B cell (primary cell): Measurements from ENCODE around the gene ARL11. TPM values are rescaled to one million over a fixed set of nuclear protein-coding genes. Genes with fewer than 3 reads are reported as not detected.

Source experiments
- ATAC-seq: fragments of 200-7000 bp; cut with Tn5 transposase; one replicate; pipeline ENCODE4 v1.10.0; 2021; ENCODE audit warnings: low read depth, mild to moderate bottlenecking, moderate number of reproducible peaks, moderate library complexity
- CTCF ChIA-PET: fragments of 350-600 bp; sonication (Branson Sonifier 250); formaldehyde crosslinking; loops from one replicate; lab custom pipeline; 2021; ENCODE audit warnings: antibody characterized with exemption, inconsistent platforms; lab: Charles Lee
- POLR2A ChIA-PET: fragments of 350-600 bp; sonication (Branson Sonifier 250); formaldehyde crosslinking; loops from one replicate; lab custom pipeline; 2021; ENCODE audit warnings: antibody characterized with exemption; lab: Charles Lee
- DNase-seq: peaks from one replicate; pipeline ENCODE4 v3.0.0; 2013
- H2AFZ ChIP-seq: 2 replicates; pipeline ENCODE4 v1.6.1; 2012; ENCODE audit warnings: mild to moderate bottlenecking, low read depth, low read length; ENCODE audit not compliant: insufficient read depth, poor library complexity, severe bottlenecking
- H3K27ac ChIP-seq, 2 donors: 1 replicate in 1 of 2; 2 replicates in 1 of 2; pipeline ENCODE4 v1.5.1; 2012 to 2013; ENCODE audit warnings: low read length in 2 of 2, mild to moderate bottlenecking in 2 of 2, moderate library complexity in 1 of 2
- H3K27me3 ChIP-seq, 4 experiments: fragments of 200-600 bp in 1 of 4; sonication (generic) in 1 of 4; replicated peaks in 1 of 4; 1 replicate in 2 of 4; 2 replicates in 2 of 4; pipeline versions ENCODE4 v1.6.1 to v1.7.0; 2013 to 2016; ENCODE audit warnings: low read length in 3 of 4, mild to moderate bottlenecking in 2 of 4, mixed read lengths in 1 of 4, moderate library complexity in 1 of 4; ENCODE audit not compliant: insufficient read depth in 4 of 4, control insufficient read depth in 3 of 4; ENCODE audit errors: control extremely low read depth in 1 of 4
- H3K36me3 ChIP-seq, 2 experiments: replicated peaks in 1 of 2; 1 replicate in 1 of 2; 2 replicates in 1 of 2; pipeline versions ENCODE4 v1.6.1 to v1.7.1; 2013; ENCODE audit warnings: low read length in 1 of 2; ENCODE audit not compliant: insufficient read depth in 2 of 2, control insufficient read depth in 1 of 2; ENCODE audit errors: control extremely low read depth in 1 of 2, extremely low read depth in 1 of 2
- H3K4me1 ChIP-seq, 2 donors: fragments of 200-600 bp in 1 of 2; sonication (generic) in 1 of 2; 1 replicate in 1 of 2; 2 replicates in 1 of 2; pipeline versions ENCODE4 v1.5.1 to v1.6.1; 2013 to 2017; ENCODE audit warnings: low read length in 2 of 2; ENCODE audit not compliant: control insufficient read depth in 2 of 2, insufficient read depth in 2 of 2
- H3K4me2 ChIP-seq: replicated peaks from 2 replicates; pipeline ENCODE3; 2012; ENCODE audit warnings: mild to moderate bottlenecking, low read depth, low read length; ENCODE audit not compliant: poor library complexity, severe bottlenecking
- H3K4me3 ChIP-seq, 5 experiments: fragments of 200-600 bp in 1 of 5; sonication (generic) in 1 of 5; 1 replicate in 3 of 5; 2 replicates in 2 of 5; pipeline versions ENCODE4 v1.5.1 to v1.7.0; 2011 to 2016; ENCODE audit warnings: low read length in 4 of 5, mild to moderate bottlenecking in 4 of 5, low read depth in 2 of 5, control low read depth in 1 of 5, moderate library complexity in 1 of 5; ENCODE audit not compliant: insufficient read depth in 1 of 5; ENCODE audit errors: control extremely low read depth in 1 of 5, extremely low read depth in 1 of 5
- H3K79me2 ChIP-seq: fragments of 200-600 bp; sonication (generic); one replicate; pipeline ENCODE4 v1.6.0; 2016; ENCODE audit warnings: low read length; ENCODE audit not compliant: control insufficient read depth, insufficient read depth
- H3K9ac ChIP-seq: fragments of 200-600 bp; sonication (generic); 2 replicates; pipeline ENCODE4 v1.6.1; 2017; ENCODE audit warnings: mild to moderate bottlenecking, low read length, moderate library complexity
- H3K9me3 ChIP-seq, 3 donors: one replicate each; pipeline versions ENCODE4 v1.6.1 to v1.7.1; 2013; ENCODE audit warnings: low read length in 2 of 3; ENCODE audit not compliant: control insufficient read depth in 2 of 3, insufficient read depth in 1 of 3; ENCODE audit errors: control extremely low read depth in 1 of 3
- H4K20me1 ChIP-seq: 2 replicates; pipeline ENCODE4 v1.6.0; 2012; ENCODE audit warnings: mild to moderate bottlenecking, low read length; ENCODE audit not compliant: insufficient read depth, control insufficient read depth, poor library complexity, severe bottlenecking
- H3K27ac Mint-ChIP-seq: one replicate; pipeline ENCODE4 v1.8.0; 2021; ENCODE audit warnings: mixed read lengths
- H3K27me3 Mint-ChIP-seq: one replicate; pipeline ENCODE4 v1.8.0; 2021; ENCODE audit warnings: mixed read lengths
- H3K4me1 Mint-ChIP-seq: one replicate; pipeline ENCODE4 v1.8.0; 2021; ENCODE audit warnings: mixed read lengths
- H3K4me3 Mint-ChIP-seq: one replicate; pipeline ENCODE4 v1.8.0; 2021; ENCODE audit warnings: mixed read lengths
- H3K9me3 Mint-ChIP-seq: one replicate; pipeline ENCODE4 v1.8.0; 2022; ENCODE audit warnings: mixed read lengths; ENCODE audit not compliant: insufficient read depth
- CTCF ChIP-seq: fragments of 200-600 bp; IDR thresholded peaks from one replicate; pipeline ENCODE4 v1.8.0; 2022; ENCODE audit warnings: antibody characterized with exemption, mild to moderate bottlenecking
- EZH2 ChIP-seq: IDR thresholded peaks from 2 replicates; pipeline ENCODE4 v1.6.1; 2012; ENCODE audit warnings: borderline replicate concordance, low read depth, mild to moderate bottlenecking, moderate library complexity, low read length; ENCODE audit not compliant: insufficient read depth, poor library complexity, severe bottlenecking
- WGBS: methylation state at CpG from one replicate; pipeline ENCODE4 v1.1.5; 2013; ENCODE audit warnings: missing lambda C conversion rate; ENCODE audit not compliant: insufficient coverage; 5-methylcytosine and 5-hydroxymethylcytosine counted together
- intact Hi-C: fragments of 100-400 bp; cut with micrococcal nuclease; formaldehyde crosslinking; loops from one replicate; pipeline ENCODE4 v1.10.0; 2022
- polyA plus RNA-seq: library from polyadenylated mRNA; depleted of rRNA; stranded (reverse); fragments of >200 nt; gene quantifications from 2 replicates; pipeline ENCODE4 v1.2.3, GENCODE V29; 2012
- total RNA-seq, 2 donors: library from RNA; stranded (reverse); fragments of 120-200 nt in 1 of 2; gene quantifications; 1 replicate in 1 of 2; 2 replicates in 1 of 2; pipeline versions ENCODE4 v1.2.3 to v1.2.4, GENCODE V29; 2013 to 2022

ARL11 gene
- total and polyA plus RNA-seq, 2 donors (not counting 1 experiment from before 2014, with no cell fraction given), result 5.8 to 21.4 TPM

DNA sequence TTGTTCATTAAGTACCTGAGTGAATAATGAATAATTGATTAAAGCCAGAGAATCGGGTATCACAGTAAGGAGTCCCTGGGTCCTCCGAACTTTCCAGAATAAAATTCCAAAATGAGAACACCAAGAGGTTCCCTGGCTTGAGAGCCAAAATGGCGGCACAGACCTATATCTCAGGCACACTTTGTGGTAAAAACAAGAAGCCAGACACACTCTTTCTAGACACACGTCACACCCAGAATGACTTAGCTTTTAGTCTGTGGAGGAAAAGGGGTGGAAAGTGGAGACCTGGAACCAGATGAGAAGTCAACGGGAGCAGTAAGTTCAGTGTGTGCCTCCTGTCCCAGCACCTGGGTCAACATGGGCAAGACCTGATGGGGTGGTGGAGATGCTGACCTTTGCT, 8.4 kb downstream of the ARL11 start:
- Mint-ChIP-seq H3K27ac (peak overlapping the region; percentile 87), H3K9me3 (no peaks in the 10 kb centered on the region), H3K4me1 (peaks cover 56% of the 10 kb centered on the region), H3K4me3 (peak overlapping the region; percentile 78), H3K27me3 (no peaks in the 10 kb centered on the region)
- Histone ChIP-seq H3K4me3 (no peak overlapping the region), H3K27ac (peak overlapping the region in 1 of 2 donors; percentile 58), H3K79me2 (peaks cover 8% of the 10 kb centered on the region), H3K27me3 (no peaks in the 10 kb centered on the region), H3K9ac (no peak overlapping the region), H2AFZ (no peak overlapping the region), H3K4me2 (peak overlapping the region; percentile 68), H3K4me1 (peaks cover 13 to 19% of the 10 kb centered on the region in 2 donors), H3K36me3 (peaks cover 0 to 6% of the 10 kb centered on the region in 2 experiments), H3K9me3 (no peaks in the 10 kb centered on the region), H4K20me1 (peaks cover 8% of the 10 kb centered on the region)
- WGBS, result 100% methylated on average over 3 of the region's 5 CpGs
- intact Hi-C loops, result no loop called here
- ATAC-seq (no peak), DNase-seq (no peak)
- ChIA-PET CTCF (no interaction called here), POLR2A (no interaction called here)
- TF ChIP-seq EZH2 (no peak), CTCF (no peak)

GRCh38 chr13:49638030-49638743, 9.9 kb downstream of the ARL11 start:
- POLR2A ChIA-PET, result no interaction called here
- Histone ChIP-seq H3K36me3 (peaks cover 0 to 4% of the 10 kb centered on the region in 2 experiments), H3K4me1 (peaks cover 22 to 26% of the 10 kb centered on the region in 2 donors), H2AFZ (no peak overlapping the region), H3K9me3 (no peaks in the 10 kb centered on the region), H3K9ac (no peak overlapping the region), H4K20me1 (peaks cover 5% of the 10 kb centered on the region), H3K27ac (no peak overlapping the region), H3K79me2 (peaks cover 8% of the 10 kb centered on the region), H3K27me3 (no peaks in the 10 kb centered on the region), H3K4me3 (no peak overlapping the region), H3K4me2 (no peak overlapping the region)
- ATAC-seq, result no peak
- 100% methylated on average over 2 of the region's 4 CpGs for WGBS
- CTCF ChIA-PET, result no interaction called here
- Mint-ChIP-seq H3K4me1 (peaks cover 53% of the 10 kb centered on the region), H3K27ac (peak overlapping the region; percentile 41), H3K4me3 (no peak overlapping the region), H3K27me3 (no peaks in the 10 kb centered on the region), H3K9me3 (no peaks in the 10 kb centered on the region)
- no peak for DNase-seq
- TF ChIP-seq CTCF (no peak), EZH2 (no peak)
- intact Hi-C loops, result no loop called here
